Smooth muscle cell (in vitro differentiated cells): ENCODE results near the gene PHC1. TPM values are rescaled to one million over a fixed set of nuclear protein-coding genes. Genes with fewer than 3 reads are reported as not detected.

ENCODE experiments used
- DNase-seq: peaks from one replicate; lab custom pipeline; 2025; ENCODE audit not compliant: unreplicated experiment; lab: John Stamatoyannopoulos, UW
- H2AFZ ChIP-seq: fragments of 200-600 bp; sonication (generic); 2 replicates; pipeline ENCODE4 v1.6.0; 2016; ENCODE audit warnings: antibody characterized with exemption, low read depth, mild to moderate bottlenecking
- H3F3A ChIP-seq: fragments of 200-600 bp; sonication (generic); 2 replicates; pipeline ENCODE4 v1.6.0; 2017; ENCODE audit warnings: antibody characterized with exemption, low read depth
- H3K27ac ChIP-seq: fragments of 200-600 bp; sonication (generic); 2 replicates; pipeline ENCODE4 v1.5.1; 2016; ENCODE audit warnings: low read depth, mild to moderate bottlenecking
- H3K27me3 ChIP-seq: fragments of 200-600 bp; sonication (generic); 2 replicates; pipeline ENCODE4 v1.6.1; 2016; ENCODE audit warnings: low read depth, mild to moderate bottlenecking
- H3K36me3 ChIP-seq: fragments of 200-600 bp; sonication (generic); 2 replicates; pipeline ENCODE4 v1.5.1; 2016; ENCODE audit warnings: low read depth
- H3K4me1 ChIP-seq: fragments of 200-600 bp; sonication (generic); 2 replicates; pipeline ENCODE4 v1.5.1; 2016; ENCODE audit warnings: low read depth
- H3K4me2 ChIP-seq: fragments of 200-600 bp; sonication (generic); 2 replicates; pipeline ENCODE4 v1.6.0; 2016; ENCODE audit warnings: mild to moderate bottlenecking
- H3K4me3 ChIP-seq: fragments of 200-600 bp; sonication (generic); 2 replicates; pipeline ENCODE4 v1.5.1; 2016; ENCODE audit warnings: mild to moderate bottlenecking
- H3K79me2 ChIP-seq: fragments of 200-600 bp; sonication (generic); 2 replicates; pipeline ENCODE4 v1.6.0; 2016; ENCODE audit warnings: low read depth, mild to moderate bottlenecking
- H3K9ac ChIP-seq: fragments of 200-600 bp; sonication (generic); 2 replicates; pipeline ENCODE4 v1.6.0; 2016; ENCODE audit warnings: low read depth
- H3K9me3 ChIP-seq: fragments of 200-600 bp; sonication (generic); replicated peaks from 2 replicates; pipeline ENCODE4 v1.5.1; 2016; ENCODE audit warnings: low read depth
- H4K20me1 ChIP-seq: fragments of 200-600 bp; sonication (generic); 2 replicates; pipeline ENCODE4 v1.6.0; 2016; ENCODE audit warnings: low read depth
- CTCF ChIP-seq: fragments of 200-600 bp; sonication (generic); IDR thresholded peaks from 2 replicates; pipeline ENCODE4 v1.5.1; 2017; ENCODE audit warnings: borderline replicate concordance, mild to moderate bottlenecking, antibody characterized with exemption; ENCODE audit not compliant: insufficient read depth, poor library complexity, severe bottlenecking
- WGBS: methylation state at CpG from one replicate; pipeline ENCODE4 v1.1.7; 2016; ENCODE audit warnings: low lambda C conversion rate; 5-methylcytosine and 5-hydroxymethylcytosine counted together
- polyA plus RNA-seq: library from polyadenylated mRNA; unstranded; fragments of >200 nt; fragmentation: Nextera tagmentation; extraction: Ambion mirVana; gene quantifications from 2 replicates; pipeline ENCODE4 v1.2.1, GENCODE V29; 2016
- total RNA-seq: library from RNA; depleted of rRNA; stranded (reverse); fragments of >200 nt; gene quantifications from 2 replicates; pipeline ENCODE4 v1.2.3, GENCODE V29; 2014

The PHC1 gene
- total and polyA plus RNA-seq, 2 experiments from 2014 or later, result 23.1 to 67.6 TPM

GRCh38 chr12:8870586-8870985 is 43.7 kb upstream of the PHC1 start:
- TF ChIP-seq CTCF, result no peak
- WGBS, result 85% methylated on average over 1 of the region's 1 CpG

GRCh38 chr12:8871068-8871467 is 43.2 kb upstream of the PHC1 start:
- no peaks in the 10 kb centered on the region for H3K9me3 ChIP-seq
- no peak overlapping the region for H3K9ac ChIP-seq
- H3K27ac ChIP-seq, result no peak overlapping the region
- H3K4me1 ChIP-seq, result no peaks in the 10 kb centered on the region
- H3K4me2 ChIP-seq, result no peak overlapping the region
- DNase-seq, result no peak
- no peak for TF ChIP-seq CTCF
- no peak overlapping the region for H2AFZ ChIP-seq
- H3K79me2 ChIP-seq, result no peaks in the 10 kb centered on the region
- H3K27me3 ChIP-seq, result no peaks in the 10 kb centered on the region
- no peaks in the 10 kb centered on the region for H3F3A ChIP-seq
- H3K36me3 ChIP-seq, result no peaks in the 10 kb centered on the region
- no peak overlapping the region for H3K4me3 ChIP-seq
- H4K20me1 ChIP-seq, result no peaks in the 10 kb centered on the region

More at GRCh38 chr12:8870586-8870985, 43.7 kb upstream of the PHC1 start:
- no peak overlapping the region for H2AFZ ChIP-seq
- H3K79me2 ChIP-seq, result no peaks in the 10 kb centered on the region
- H3K36me3 ChIP-seq, result no peaks in the 10 kb centered on the region
- no peak overlapping the region for H3K9ac ChIP-seq
- no peaks in the 10 kb centered on the region for H3K27me3 ChIP-seq
- no peaks in the 10 kb centered on the region for H4K20me1 ChIP-seq
- H3K27ac ChIP-seq, result no peak overlapping the region
- H3F3A ChIP-seq, result no peaks in the 10 kb centered on the region
- no peak for DNase-seq
- no peak overlapping the region for H3K4me2 ChIP-seq
- no peaks in the 10 kb centered on the region for H3K9me3 ChIP-seq
- H3K4me1 ChIP-seq, result no peaks in the 10 kb centered on the region
- H3K4me3 ChIP-seq, result no peak overlapping the region

GRCh38 chr12:8876887-8877286 is 37.4 kb upstream of the PHC1 start:
- TF ChIP-seq CTCF, result no peak
- Histone ChIP-seq H3K36me3 (no peaks in the 10 kb centered on the region), H3K4me2 (no peak overlapping the region), H3K9me3 (no peaks in the 10 kb centered on the region), H3K4me3 (no peak overlapping the region), H2AFZ (no peak overlapping the region), H4K20me1 (no peaks in the 10 kb centered on the region), H3K4me1 (no peaks in the 10 kb centered on the region), H3K27ac (no peak overlapping the region), H3K79me2 (no peaks in the 10 kb centered on the region), H3F3A (no peaks in the 10 kb centered on the region), H3K27me3 (no peaks in the 10 kb centered on the region), H3K9ac (no peak overlapping the region)
- DNase-seq, result no peak
- 42% methylated on average over 4 of the region's 4 CpGs for WGBS

GRCh38 chr12:8886502-8887284 is 27.6 kb upstream of the PHC1 start:
- H3K4me3 ChIP-seq, result no peak overlapping the region
- 94% methylated on average over 6 of the region's 6 CpGs for WGBS

More at GRCh38 chr12:8886502-8887284, 27.6 kb upstream of the PHC1 start:
- no peak overlapping the region for H3K27ac ChIP-seq
- H4K20me1 ChIP-seq, result no peaks in the 10 kb centered on the region
- H3F3A ChIP-seq, result no peaks in the 10 kb centered on the region
- no peaks in the 10 kb centered on the region for H3K27me3 ChIP-seq
- no peak for TF ChIP-seq CTCF
- H2AFZ ChIP-seq, result no peak overlapping the region
- H3K9me3 ChIP-seq, result no peaks in the 10 kb centered on the region
- no peaks in the 10 kb centered on the region for H3K36me3 ChIP-seq
- H3K4me1 ChIP-seq, result no peaks in the 10 kb centered on the region
- no peak overlapping the region for H3K9ac ChIP-seq
- H3K79me2 ChIP-seq, result no peaks in the 10 kb centered on the region
- no peak for DNase-seq
- H3K4me2 ChIP-seq, result no peak overlapping the region
